ENCODE results near the gene MAST2.
"Not testable (repeated sequence)": the region's sequence is repeated elsewhere in the genome, so short reads cannot be mapped to it uniquely, and the experiment has no call there.

MAST2 gene

DNA sequence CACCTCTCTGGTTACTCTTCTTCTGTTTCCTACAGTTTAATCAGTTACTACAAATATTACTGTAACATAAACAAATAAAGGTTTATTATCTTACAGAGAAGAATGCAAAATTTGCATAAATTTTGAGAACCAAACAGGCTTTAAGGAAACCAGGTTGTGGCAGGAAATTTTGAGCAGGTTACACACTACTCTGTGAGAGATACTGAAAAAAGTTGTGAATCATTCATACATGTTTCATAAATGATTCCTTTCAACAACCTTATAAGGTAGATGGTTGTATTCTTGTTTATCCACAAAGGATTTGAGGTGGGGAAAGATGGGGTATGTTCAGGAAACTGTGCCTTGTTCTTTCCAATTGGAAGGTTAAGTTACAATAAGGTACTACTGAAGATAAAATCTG lies 58.6 kb downstream of the MAST2 start:
- DNase-seq = no peak

DNA sequence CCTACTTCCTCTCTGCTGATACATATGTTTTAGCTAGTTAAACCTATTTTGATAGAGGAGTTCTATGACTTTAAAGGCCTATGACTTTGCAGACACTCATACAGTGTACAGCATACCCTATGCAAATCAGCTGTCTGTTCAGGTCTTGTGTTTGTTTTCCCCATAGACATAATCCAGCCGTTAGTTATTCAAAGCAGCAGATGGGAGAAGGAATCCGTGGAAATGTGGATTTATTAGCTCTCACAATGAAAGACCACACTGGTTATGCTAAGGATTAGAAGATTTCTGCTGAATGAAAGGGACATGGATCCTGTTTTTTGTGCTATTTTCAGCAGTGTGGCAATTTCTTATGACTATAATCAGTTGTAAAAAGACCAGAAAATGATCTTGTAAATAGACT lies 59.8 kb downstream of the MAST2 start:
- no peak for DNase-seq

DNA sequence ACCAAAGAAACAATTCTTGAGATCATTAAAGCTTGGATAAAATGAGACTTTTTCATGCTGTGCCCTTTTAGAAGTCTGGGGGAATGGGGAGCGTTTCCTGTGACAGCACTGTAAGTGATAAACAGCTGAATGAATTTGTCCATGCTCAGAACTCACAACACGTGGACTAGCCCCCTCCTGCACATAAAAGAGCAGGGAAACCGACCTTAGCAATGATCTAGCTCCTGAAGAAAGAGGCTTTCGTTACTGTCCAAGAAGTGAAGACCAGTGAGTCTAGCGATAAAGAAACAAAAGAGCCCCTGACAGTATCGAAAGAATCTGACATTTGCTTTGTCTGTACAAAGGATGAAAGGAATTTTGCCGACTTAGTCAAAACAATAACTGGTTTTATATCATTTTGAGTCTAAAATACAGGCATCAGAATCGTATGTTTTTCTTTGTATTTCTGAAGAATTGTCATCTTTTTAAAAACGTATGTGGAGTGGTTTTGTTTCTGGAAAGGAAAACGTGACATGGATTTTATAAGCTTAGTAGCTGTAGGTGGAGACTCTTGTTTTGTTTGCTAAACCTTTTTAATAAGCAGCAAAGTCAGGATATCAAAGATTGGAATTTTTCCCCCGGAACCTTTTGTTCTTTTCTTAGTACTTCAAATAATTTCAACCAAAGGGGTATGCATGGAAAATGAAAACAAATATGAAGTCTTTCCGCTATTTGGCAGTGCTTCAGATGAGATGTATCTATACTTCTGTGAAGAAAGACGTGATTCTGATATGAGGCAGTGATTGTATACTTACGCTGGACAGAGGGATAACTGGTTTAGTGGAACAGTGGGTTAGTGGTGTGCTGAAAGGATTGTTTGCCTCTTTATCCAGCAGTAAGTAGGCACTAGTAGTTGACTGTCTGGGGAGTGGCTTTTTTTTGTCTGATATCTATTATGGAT lies 61.0 kb downstream of the MAST2 start:
- no peak for DNase-seq

DNA sequence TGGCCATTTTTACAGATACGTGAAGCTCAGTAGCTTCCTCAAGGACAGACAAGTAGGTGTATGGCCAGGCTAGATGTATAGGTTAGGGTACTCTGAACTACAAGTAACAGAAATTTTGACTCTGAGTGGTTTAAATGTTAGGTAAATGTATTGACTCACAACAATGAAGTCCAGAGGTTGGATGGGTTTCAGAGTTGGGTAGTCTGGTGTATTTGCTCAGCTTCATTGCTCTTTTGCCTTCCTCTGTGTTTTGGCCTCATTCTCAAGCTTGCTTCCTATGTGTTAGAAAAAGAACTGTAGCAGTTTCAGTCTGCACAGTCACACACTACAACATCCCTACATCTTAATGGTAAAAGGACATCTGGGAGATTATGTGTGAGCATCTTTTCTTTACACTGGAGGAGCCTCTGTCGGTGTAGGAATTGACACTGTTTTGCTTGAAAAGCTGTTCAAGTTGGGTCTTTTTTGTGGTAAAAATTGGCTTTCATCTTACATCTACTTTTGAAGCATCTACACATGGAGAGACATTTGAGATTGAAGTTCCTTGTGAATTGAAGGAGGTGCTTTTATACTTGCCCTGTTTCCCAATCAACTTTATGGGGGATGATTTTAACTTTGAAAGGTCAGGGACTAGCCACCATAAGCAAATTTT lies 64.4 kb downstream of the MAST2 start:
- DNase-seq = no peak

GRCh38 chr1:45868861-45869260 lies 65.4 kb downstream of the MAST2 start:
- no peak for DNase-seq

GRCh38 chr1:45870500-45870899 lies 67.1 kb downstream of the MAST2 start:
- no peak for DNase-seq

DNA sequence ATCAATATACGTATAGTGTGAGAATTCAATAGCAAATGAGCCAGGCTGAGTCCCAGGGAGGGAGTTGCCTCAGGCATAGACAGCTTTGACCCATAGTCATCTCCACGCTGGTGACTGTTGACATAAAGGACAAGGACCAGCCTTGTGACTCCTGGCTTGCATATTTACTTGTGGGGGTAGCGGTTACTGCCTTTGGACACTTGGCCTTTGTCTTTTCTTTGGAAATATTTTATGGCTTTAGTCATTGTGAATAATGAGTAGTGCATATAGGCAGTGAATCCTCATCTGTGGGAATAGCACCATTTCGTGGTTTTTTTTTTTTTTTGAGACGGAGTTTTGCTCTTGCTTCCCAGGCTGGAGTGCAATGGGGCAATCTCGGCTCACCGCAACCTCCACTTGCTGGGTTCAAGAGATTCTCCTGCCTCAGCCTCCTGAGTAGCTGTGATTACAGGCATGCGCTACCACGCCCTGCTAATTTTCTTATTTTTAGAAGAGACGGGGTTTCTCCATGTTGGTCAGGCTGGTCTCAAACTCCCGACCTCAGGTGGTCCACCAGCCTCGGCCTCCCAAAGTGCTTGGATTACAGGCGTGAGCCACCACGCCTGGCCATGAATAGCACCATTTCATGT lies 68.9 kb downstream of the MAST2 start:
- not testable (repeated sequence) for DNase-seq

GRCh38 chr1:45876000-45876617 lies 72.7 kb downstream of the MAST2 start:
- no peak for DNase-seq

- DNase-seq = no peak
Observed at GRCh38 chr1:45877264-45877663, 73.9 kb downstream of the MAST2 start.

GRCh38 chr1:45879885-45880598 lies 76.6 kb downstream of the MAST2 start:
- no peak for DNase-seq

GRCh38 chr1:45880930-45881329 lies 77.5 kb downstream of the MAST2 start:
- no peak for DNase-seq

DNA sequence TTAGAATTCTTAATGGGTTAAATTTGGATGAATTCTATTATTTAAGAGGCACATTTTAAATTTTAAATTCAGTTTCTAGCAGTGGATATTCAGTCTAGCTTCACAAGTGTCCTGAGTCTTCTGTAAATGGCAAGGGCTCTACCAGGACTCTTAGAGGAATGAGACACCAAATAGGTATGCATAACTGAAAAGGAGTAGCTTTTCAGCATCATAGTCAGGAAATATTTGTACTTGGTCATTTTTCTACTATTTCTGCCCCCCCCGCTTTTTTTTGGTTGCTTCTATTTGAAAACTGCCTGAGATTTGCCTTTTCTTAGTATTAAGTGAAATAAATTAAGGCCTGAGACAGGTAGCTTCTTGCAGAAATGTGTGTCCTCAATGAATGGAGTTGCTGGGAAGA lies 80.2 kb downstream of the MAST2 start:
- no peak for DNase-seq

- DNase-seq = no peak
Observed at GRCh38 chr1:45884700-45885099, 81.3 kb downstream of the MAST2 start.

- no peak for DNase-seq
Observed at GRCh38 chr1:45886229-45886628, 82.8 kb downstream of the MAST2 start.

- DNase-seq = no peak
Observed at GRCh38 chr1:45887156-45887842, 83.9 kb downstream of the MAST2 start.

- no peak for DNase-seq
Observed at GRCh38 chr1:45890078-45890477, 86.7 kb downstream of the MAST2 start.

GRCh38 chr1:45891087-45891486 lies 87.7 kb downstream of the MAST2 start:
- DNase-seq = no peak

GRCh38 chr1:45892068-45892785 lies 88.8 kb downstream of the MAST2 start:
- DNase-seq = no peak

DNA sequence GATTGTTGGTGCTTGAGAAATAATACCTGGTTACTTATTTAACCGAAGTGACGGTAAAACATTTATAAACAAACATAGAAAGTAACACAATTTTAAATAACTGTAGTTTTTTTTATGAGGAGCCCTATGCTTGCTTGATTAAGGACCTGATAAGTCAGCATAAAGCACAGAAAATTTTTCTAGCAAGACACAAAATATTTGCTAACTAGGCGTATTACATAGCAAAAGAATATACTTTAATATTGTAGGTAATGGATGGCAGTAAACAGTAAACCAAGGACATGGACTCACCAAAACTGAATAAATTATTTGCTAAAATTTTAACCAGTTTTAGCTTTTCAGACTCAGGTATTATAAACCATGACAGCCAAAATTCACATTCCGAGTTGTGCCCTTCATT lies 90.9 kb downstream of the MAST2 start:
- DNase-seq = no peak

DNA sequence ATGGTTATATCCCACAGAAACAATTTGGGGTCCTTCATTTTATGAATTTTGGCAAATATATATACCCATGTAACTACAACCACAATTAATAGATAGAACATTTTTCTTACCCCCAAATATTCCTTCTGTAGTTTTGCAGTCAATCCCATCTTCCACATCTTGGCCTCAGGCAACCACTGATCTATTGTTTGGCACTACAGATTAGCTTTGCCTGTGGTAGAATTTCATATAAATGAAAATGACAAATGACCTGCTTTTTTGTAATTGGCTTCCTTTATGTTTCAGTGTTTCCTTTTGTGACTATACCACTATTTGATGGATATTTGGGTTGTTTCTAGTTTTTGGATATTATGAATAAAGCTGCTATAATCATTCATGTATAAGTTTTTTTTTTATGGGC lies 91.5 kb downstream of the MAST2 start:
- DNase-seq = no peak

DNA sequence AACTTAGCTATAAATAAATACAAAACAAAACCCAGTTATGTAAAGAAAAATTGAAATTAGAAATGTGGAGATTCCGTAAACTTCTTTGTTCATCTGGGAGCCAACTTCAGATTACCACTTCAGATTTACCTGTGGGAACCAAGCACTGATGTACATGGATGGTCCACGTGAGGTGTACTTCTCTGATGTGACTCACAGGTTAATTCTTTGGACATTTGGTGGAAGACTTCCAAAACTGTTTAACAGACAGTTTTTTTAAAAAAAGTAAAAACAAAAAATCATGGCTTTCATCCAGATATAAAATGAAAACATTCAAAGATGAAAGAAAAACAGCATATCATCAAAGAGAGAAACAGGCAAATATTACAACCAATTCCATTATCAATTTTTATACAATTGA lies 92.0 kb downstream of the MAST2 start:
- no peak for DNase-seq
